GM20000 (cell line): ENCODE measurements around the gene AGL.
"Not testable (repeated sequence)": the region's sequence is repeated elsewhere in the genome, so short reads cannot be mapped to it uniquely, and the experiment has no call there.

Experiments
- DNase-seq: peaks from one replicate; pipeline ENCODE4 v3.0.0; 2012; ENCODE audit warnings: low spot score
- TF ChIP-seq, protein P1 (sequence below): IDR thresholded peaks from 2 replicates; pipeline ENCODE4 v1.5.1; 2012; ENCODE audit warnings: mild to moderate bottlenecking, control low read depth; ENCODE audit errors: extremely low read depth, missing control alignments

The AGL gene

DNA sequence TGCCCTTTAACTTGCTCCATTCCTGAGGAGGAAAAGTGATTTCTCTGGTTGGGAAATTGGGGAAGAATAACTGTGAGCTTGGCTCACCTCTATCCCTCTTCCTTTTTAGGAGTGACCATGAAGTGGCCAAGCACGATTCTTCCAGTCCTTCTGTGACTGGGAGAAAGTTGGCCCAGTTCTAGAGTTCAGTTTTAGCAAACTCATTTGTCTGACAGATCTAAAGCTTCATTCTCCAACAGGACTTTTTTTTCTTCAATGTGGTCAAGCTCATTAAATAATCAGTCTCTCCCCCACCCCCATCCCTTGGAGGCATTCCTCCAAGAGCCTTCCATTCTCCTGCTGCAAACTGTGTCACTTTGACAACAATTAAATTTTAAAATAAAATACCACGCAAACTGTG lies 6.4 kb upstream of the AGL start:
- DNase-seq = no peak
- TF ChIP-seq, protein P1, sequence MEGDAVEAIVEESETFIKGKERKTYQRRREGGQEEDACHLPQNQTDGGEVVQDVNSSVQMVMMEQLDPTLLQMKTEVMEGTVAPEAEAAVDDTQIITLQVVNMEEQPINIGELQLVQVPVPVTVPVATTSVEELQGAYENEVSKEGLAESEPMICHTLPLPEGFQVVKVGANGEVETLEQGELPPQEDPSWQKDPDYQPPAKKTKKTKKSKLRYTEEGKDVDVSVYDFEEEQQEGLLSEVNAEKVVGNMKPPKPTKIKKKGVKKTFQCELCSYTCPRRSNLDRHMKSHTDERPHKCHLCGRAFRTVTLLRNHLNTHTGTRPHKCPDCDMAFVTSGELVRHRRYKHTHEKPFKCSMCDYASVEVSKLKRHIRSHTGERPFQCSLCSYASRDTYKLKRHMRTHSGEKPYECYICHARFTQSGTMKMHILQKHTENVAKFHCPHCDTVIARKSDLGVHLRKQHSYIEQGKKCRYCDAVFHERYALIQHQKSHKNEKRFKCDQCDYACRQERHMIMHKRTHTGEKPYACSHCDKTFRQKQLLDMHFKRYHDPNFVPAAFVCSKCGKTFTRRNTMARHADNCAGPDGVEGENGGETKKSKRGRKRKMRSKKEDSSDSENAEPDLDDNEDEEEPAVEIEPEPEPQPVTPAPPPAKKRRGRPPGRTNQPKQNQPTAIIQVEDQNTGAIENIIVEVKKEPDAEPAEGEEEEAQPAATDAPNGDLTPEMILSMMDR = no peak

DNA sequence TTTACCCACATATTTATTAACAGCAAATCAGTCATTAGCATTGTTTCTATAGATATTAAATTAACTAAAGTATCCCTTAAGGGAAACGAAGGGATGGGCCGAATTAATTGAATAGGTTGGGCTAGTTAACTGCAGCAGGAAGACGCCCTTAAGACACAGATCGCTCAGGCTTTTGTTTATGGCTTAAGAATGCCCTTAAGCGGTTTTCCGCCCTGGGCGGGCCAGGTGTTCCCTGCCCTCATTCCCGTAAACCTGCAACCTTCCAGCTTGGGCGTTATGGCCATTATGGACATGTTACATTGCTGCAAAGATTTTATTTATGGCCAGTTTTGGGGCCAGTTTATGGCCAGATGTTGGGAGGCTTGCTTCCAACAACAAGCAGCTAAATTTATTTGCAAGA lies 5.0 kb upstream of the AGL start:
- not testable (repeated sequence) for DNase-seq

DNA sequence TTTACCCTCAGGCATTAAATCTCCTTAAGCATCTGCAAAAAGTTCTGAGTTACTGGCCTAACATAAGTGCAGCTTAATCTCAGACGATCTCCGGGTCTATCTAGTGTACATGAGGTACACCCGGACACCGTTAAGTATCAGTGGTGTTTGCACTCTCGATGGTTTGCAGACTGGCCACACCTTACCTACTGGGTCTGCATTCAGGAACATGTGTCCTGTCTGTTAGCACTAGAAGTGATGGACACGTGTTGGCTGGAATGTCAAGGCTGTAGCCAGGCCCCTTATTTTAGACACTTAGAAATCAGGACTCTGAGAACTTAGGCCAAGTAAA lies 783 bp upstream of the AGL start:
- DNase-seq = no peak
- TF ChIP-seq, protein P1 = no peak

DNA sequence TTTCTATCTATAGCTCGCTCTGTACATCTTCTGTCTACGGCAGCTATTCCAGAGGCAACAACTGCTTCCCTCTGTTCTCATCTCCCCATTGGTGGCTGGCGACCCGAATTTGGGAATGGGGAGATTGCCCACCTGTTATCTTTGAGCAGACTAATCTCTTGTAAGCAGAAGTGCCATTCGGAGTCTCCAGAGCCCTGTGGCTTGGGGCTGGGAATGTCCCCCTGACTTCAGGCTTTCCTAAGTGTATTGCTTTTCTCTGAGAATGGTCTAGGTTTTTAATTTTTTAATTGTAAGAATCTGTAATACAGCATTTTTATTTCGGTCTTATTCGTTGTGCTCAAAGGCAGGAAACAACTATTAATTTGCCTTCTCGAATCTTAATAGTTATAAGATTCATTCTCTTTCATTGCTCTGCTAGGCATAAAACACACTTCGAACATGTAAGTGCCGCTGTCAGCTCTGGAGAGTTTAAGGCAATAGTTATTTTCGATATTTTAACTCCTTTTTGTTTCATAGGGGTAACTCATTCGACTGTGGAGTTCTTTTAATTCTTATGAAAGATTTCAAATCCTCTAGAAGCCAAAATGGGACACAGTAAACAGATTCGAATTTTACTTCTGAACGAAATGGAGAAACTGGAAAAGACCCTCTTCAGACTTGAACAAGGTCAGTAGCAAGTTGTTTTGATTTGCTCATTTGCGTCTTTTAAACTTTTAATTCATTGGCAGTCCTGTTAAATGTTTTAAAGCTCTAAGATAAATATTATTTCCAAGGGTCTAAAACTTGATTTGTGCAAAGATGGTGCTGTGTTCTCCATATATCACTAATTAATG lies 514 bp downstream of the AGL start:
- DNase-seq = peak; percentile 31
- TF ChIP-seq, protein P1 = no peak

DNA sequence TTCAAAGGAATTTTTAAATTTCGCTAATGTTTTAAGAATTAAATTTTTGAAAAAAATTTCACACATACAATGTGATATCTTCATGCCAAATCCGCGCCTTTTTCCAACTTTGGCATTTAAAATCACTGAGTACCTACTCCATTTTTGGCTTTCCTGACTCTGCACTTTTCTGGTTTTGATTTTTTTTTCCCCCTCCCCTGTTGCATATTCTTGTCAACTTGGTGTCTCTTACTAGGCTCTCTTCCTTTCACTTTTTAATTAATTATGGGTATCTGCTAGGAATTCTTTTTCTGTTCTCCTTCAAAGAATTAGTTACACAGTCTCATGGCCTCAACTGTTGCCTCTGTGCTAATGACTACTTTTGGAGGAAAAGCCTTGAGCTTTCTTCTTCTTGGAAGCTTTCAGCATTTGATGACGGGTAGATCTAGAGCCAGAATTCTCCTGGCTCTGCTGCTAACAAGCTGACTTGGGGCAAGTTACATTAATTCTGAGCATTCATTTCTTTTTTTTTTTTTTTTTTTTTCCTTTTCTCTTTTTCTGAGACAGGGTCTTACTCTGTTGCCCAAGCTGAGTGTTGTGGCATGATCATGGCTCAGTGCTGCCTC lies 1.8 kb downstream of the AGL start:
- TF ChIP-seq, protein P1 = no peak
- no peak for DNase-seq

DNA sequence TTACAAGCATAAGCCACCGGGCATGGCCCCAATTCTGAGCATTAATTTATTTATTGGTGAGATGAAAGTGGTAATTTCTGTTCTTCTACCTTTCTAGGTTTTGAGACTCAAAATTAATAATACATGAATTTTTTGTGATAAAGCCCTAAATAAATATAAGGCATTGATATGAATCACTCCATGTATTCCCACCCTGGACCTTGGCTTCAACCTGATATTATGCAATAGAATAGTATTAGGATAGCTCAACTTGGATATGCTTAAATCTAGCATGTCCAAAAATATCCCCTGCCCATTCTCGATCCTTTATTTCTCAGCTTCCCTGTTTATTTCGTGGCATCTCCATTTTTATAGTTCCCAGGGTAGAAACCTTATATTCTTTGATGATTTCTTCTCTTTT lies 2.5 kb downstream of the AGL start:
- TF ChIP-seq, protein P1 = no peak
- DNase-seq = no peak

DNA sequence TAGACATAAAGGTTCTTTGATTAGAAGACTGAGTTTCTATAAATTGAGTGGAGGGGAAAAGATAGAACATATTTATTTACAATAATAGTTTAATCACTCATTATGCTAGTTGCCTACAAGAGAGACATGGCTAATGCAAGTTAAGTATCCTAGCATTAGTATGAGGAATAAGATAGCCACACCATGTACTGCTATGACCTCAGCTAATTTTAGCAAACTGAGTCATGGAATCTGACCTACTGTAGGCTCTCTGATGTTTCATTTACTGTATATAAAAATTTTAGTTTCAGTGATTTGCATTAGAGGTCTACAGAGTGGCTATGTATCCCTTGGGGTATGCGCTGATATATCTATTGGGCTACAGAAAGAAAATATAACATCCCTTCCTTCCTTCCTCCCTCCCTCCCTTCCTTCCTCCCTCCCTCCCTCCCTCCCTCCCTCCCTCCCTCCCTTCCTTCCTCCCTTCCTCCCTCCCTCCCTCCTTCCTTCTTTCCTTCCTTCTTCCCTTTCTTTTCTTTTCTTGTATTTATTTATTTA lies 5.8 kb downstream of the AGL start:
- TF ChIP-seq, protein P1 = no peak
- no peak for DNase-seq

DNA sequence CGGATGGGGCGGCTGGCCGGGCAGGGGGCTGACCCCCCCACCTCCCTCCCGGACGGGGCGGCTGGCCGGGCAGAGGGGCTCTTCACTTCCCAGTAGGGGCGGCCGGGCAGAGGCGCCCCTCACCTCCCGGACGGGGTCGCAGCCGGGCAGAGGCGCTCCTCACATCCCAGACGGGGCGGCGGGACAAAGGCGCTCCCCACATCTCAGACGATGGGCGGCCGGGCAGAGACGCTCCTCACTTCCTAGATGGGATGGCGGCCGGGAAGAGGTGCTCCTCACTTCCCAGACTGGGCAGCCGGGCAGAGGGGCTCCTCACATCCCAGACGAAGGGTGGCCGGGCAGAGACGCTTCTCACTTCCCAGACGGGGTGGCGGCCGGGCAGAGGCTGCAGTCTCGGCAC lies 6.9 kb downstream of the AGL start:
- not testable (repeated sequence) for DNase-seq
